IMR-90 (cell line): Measurements from ENCODE around the gene BCL11B. TPM values are rescaled to one million over a fixed set of nuclear protein-coding genes. Genes with fewer than 3 reads are reported as not detected.

Source experiments
- ATAC-seq: fragments of 200-7000 bp; cut with Tn5 transposase; 2 replicates; pipeline ENCODE4 v1.9.1; 2020; ENCODE audit warnings: low read depth, mild to moderate bottlenecking, moderate library complexity
- BruUV-seq: library from RNA; stranded (reverse); fragments of 400-500 nt; replicated peaks from 2 replicates; lab custom pipeline; 2021; lab: Mats Ljungman, UMichigan
- CTCF ChIA-PET: fragments of 300-600 bp; formaldehyde crosslinking; extraction: SDS; loops from one replicate; lab custom pipeline; 2021; ENCODE audit warnings: antibody characterized with exemption; lab: Yijun Ruan, JAX
- POLR2A ChIA-PET: fragments of 300-600 bp; sonication (Branson Sonifier 250); formaldehyde crosslinking; loops from one replicate; lab custom pipeline; 2022; ENCODE audit warnings: antibody characterized with exemption; ENCODE audit not compliant: unreplicated experiment; lab: Charles Lee
- DNase-seq: peaks from one replicate; pipeline ENCODE4 v3.0.0; 2013
- H2AFZ ChIP-seq: replicated peaks from 2 replicates; pipeline ENCODE3; 2013; ENCODE audit warnings: low read length, mild to moderate bottlenecking; ENCODE audit not compliant: poor library complexity
- H2AK5ac ChIP-seq: 2 replicates; pipeline ENCODE4 v1.6.1; 2013; ENCODE audit warnings: low read depth, low read length, inconsistent platforms
- H2AK9ac ChIP-seq: replicated peaks from 2 replicates; pipeline ENCODE3; 2013; ENCODE audit warnings: mild to moderate bottlenecking, low read depth, low read length, moderate library complexity; ENCODE audit not compliant: poor library complexity
- H2BK120ac ChIP-seq: 2 replicates; pipeline ENCODE4 v1.6.1; 2013; ENCODE audit warnings: low read depth, low read length, inconsistent platforms
- H2BK15ac ChIP-seq: 3 replicates; pipeline ENCODE4 v1.6.1; 2013; ENCODE audit warnings: low read depth, low read length, inconsistent platforms
- H2BK20ac ChIP-seq: 2 replicates; pipeline ENCODE4 v1.6.1; 2013; ENCODE audit warnings: low read depth, mild to moderate bottlenecking, inconsistent platforms, low read length, moderate library complexity
- H2BK5ac ChIP-seq: 2 replicates; pipeline ENCODE4 v1.6.1; 2013; ENCODE audit warnings: mild to moderate bottlenecking, low read depth, low read length, inconsistent platforms; ENCODE audit not compliant: poor library complexity, severe bottlenecking
- H3K14ac ChIP-seq: replicated peaks from 2 replicates; pipeline ENCODE4 v1.6.1; 2013; ENCODE audit warnings: low read depth, low read length, inconsistent platforms
- H3K18ac ChIP-seq: 2 replicates; pipeline ENCODE4 v1.6.1; 2013; ENCODE audit warnings: low read depth, low read length, control low read depth
- H3K23ac ChIP-seq: 2 replicates; pipeline ENCODE4 v1.6.1; 2013; ENCODE audit warnings: low read depth, low read length, inconsistent platforms
- H3K27ac ChIP-seq: 2 replicates; pipeline ENCODE4 v1.5.1; 2013; ENCODE audit warnings: mild to moderate bottlenecking, control low read depth, low read length; ENCODE audit not compliant: insufficient read depth
- H3K27me3 ChIP-seq: 2 replicates; pipeline ENCODE4 v1.6.1; 2013; ENCODE audit warnings: low read length; ENCODE audit not compliant: control insufficient read depth, insufficient read depth
- H3K36me3 ChIP-seq: 2 replicates; pipeline ENCODE4 v1.6.1; 2013; ENCODE audit warnings: low read length, mixed read lengths; ENCODE audit not compliant: control insufficient read depth, insufficient read depth
- H3K4ac ChIP-seq: 2 replicates; pipeline ENCODE4 v1.6.1; 2013; ENCODE audit warnings: low read depth, low read length, inconsistent platforms
- H3K4me1 ChIP-seq: 2 replicates; pipeline ENCODE4 v1.6.1; 2013; ENCODE audit warnings: low read length, mixed read lengths; ENCODE audit not compliant: control insufficient read depth, insufficient read depth
- H3K4me2 ChIP-seq: 2 replicates; pipeline ENCODE4 v1.6.1; 2013; ENCODE audit warnings: low read depth, mild to moderate bottlenecking, control low read depth, low read length, moderate library complexity
- H3K4me3 ChIP-seq: 2 replicates; pipeline ENCODE4 v1.5.1; 2013; ENCODE audit warnings: low read depth, mild to moderate bottlenecking, control low read depth, low read length, moderate library complexity; ENCODE audit not compliant: insufficient read depth
- H3K56ac ChIP-seq: 2 replicates; pipeline ENCODE4 v1.6.1; 2013; ENCODE audit warnings: low read length, inconsistent platforms; ENCODE audit not compliant: insufficient read depth; ENCODE audit errors: extremely low read depth
- H3K79me1 ChIP-seq, 2 experiments: 2 replicates each; pipeline ENCODE4 v1.6.1; 2013; ENCODE audit warnings: low read length in 2 of 2, inconsistent platforms in 1 of 2, low read depth in 1 of 2
- H3K9ac ChIP-seq: 2 replicates; pipeline ENCODE4 v1.6.1; 2013; ENCODE audit warnings: low read depth, low read length, control low read depth
- H3K9me1 ChIP-seq: 2 replicates; pipeline ENCODE4 v1.6.1; 2013; ENCODE audit warnings: low read length, inconsistent platforms; ENCODE audit not compliant: insufficient read depth
- H3K9me3 ChIP-seq: 2 replicates; pipeline ENCODE4 v1.6.1; 2013; ENCODE audit warnings: low read length; ENCODE audit not compliant: control insufficient read depth, insufficient read depth
- H4K20me1 ChIP-seq: 2 replicates; pipeline ENCODE4 v1.6.1; 2013; ENCODE audit warnings: low read length, inconsistent platforms; ENCODE audit not compliant: insufficient read depth
- H4K5ac ChIP-seq: 2 replicates; pipeline ENCODE4 v1.6.1; 2013; ENCODE audit warnings: mild to moderate bottlenecking, low read depth, low read length, control low read depth
- H4K8ac ChIP-seq, 2 experiments: 2 replicates each; pipeline ENCODE4 v1.6.1; 2013; ENCODE audit warnings: low read depth in 2 of 2, low read length in 2 of 2, control low read depth in 1 of 2, inconsistent platforms in 1 of 2
- H4K91ac ChIP-seq: 2 replicates; pipeline ENCODE4 v1.6.1; 2013; ENCODE audit warnings: low read depth, low read length, inconsistent platforms; ENCODE audit not compliant: insufficient read depth
- MAFK ChIP-seq: IDR thresholded peaks from 2 replicates; pipeline ENCODE4 v1.6.1; 2012; ENCODE audit warnings: low read depth, low read length, improper control_type of control experiment
- RFX5 ChIP-seq: IDR thresholded peaks from 2 replicates; pipeline ENCODE4 v1.8.0; 2012; ENCODE audit warnings: low read depth, mild to moderate bottlenecking, low read length, moderate library complexity
- WGBS, 2 experiments: methylation state at CpG; one replicate each; pipeline versions ENCODE4 v1.1.5 to v1.1.7; 2013; ENCODE audit warnings: missing lambda C conversion rate in 2 of 2; ENCODE audit not compliant: insufficient read length in 1 of 2; ENCODE audit errors: extremely low coverage in 2 of 2; 5-methylcytosine and 5-hydroxymethylcytosine counted together
- dilution Hi-C: fragments of 300-500 bp; cut with HindIII; formaldehyde crosslinking; loops from one replicate; pipeline ENCODE4 v1.14.3; 2018; ENCODE audit warnings: low sequenced_read_pairs; ENCODE audit not compliant: unreplicated experiment
- in situ Hi-C: fragments of 300-500 bp; cut with MboI; formaldehyde crosslinking; loops from 3 replicates; pipeline ENCODE4 v1.14.3; 2019; ENCODE audit warnings: low sequenced_read_pairs, inconsistent platforms, mixed read lengths
- intact Hi-C: fragments of 100-400 bp; cut with micrococcal nuclease; formaldehyde crosslinking; loops from 2 replicates; pipeline ENCODE4 v1.10.0; 2022
- polyA plus RNA-seq, 3 experiments: library from polyadenylated mRNA; depleted of rRNA; stranded (reverse); fragments of >200 nt; gene quantifications; 2 replicates each; pipeline ENCODE4 v1.2.3, GENCODE V29; 2012; ENCODE audit warnings: low replicate concordance in 1 of 3
- total RNA-seq: library from RNA; depleted of rRNA; stranded (reverse); fragments of >200 nt; gene quantifications from 2 replicates; pipeline ENCODE4 v1.2.3, GENCODE V29; 2012

Gene BCL11B
- total and polyA plus RNA-seq, 2 of the 4 experiments (the other 2 are of a cell fraction): under 0.01 TPM; not detected in 1

DNA sequence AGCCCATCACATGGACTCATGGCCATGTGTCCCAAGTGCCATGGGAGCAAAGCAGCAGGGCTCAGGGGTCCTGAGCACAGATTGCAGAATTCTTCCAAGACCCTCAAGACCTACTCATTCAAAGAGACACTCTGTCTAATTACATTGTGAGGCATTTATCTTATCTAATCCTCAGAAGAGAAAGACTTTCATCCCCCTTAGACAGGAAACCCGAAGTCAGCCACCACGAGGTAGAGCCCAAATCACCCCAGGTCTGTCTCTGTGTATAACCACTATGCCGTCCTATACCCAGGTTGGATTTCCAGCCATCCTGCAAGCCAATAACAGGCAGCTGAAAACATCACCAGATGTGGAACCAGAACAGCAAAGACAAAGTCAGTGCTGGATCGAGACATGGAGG is 8.9 kb upstream of the BCL11B start:
- Histone ChIP-seq H3K4me1 (no peaks in the 10 kb centered on the region), H2BK15ac (no peak overlapping the region), H3K9ac (no peak overlapping the region), H4K91ac (no peak overlapping the region), H4K5ac (no peak overlapping the region), H3K18ac (no peak overlapping the region), H3K14ac (no peak overlapping the region), H3K27me3 (peaks cover 4% of the 10 kb centered on the region), H2BK120ac (no peak overlapping the region), H3K9me3 (no peaks in the 10 kb centered on the region), H3K4me3 (no peak overlapping the region), H3K27ac (no peak overlapping the region), H2AK5ac (no peak overlapping the region), H3K36me3 (no peaks in the 10 kb centered on the region), H3K23ac (no peak overlapping the region), H2BK20ac (no peak overlapping the region), H4K8ac (no peak overlapping the region), H3K56ac (no peak overlapping the region), H2AK9ac (no peak overlapping the region), H2AFZ (no peak overlapping the region), H3K4me2 (no peak overlapping the region), H3K4ac (no peak overlapping the region), H2BK5ac (no peak overlapping the region), H4K20me1 (no peaks in the 10 kb centered on the region), H3K9me1 (no peaks in the 10 kb centered on the region), H3K79me1 (no peaks in the 10 kb centered on the region)
- ChIA-PET POLR2A (no interaction called here), CTCF (no interaction called here)
- in situ Hi-C loops: no loop called here
- WGBS, 2 experiments: 42% methylated on average over 3 of the region's 4 CpGs; no CpG with 5 or more reads in 1 of the 2 experiments
- ATAC-seq (no peak), DNase-seq (no peak)
- intact Hi-C loops: no loop called here
- TF ChIP-seq MAFK: no peak
- TF ChIP-seq RFX5: no peak
- no TSS peak for BruUV-seq
- dilution Hi-C loops: no loop called here
